Measurements from ENCODE around the gene RNGTT. TPM values are rescaled to one million over a fixed set of nuclear protein-coding genes. Genes with fewer than 3 reads are reported as not detected.

Gene RNGTT
- polyA plus RNA-seq, 1 donor (not counting 4 experiments of a cell fraction or from before 2014, with no cell fraction given), result 9.7 TPM

GRCh38 chr6:88922775-88923548, 40.5 kb downstream of the RNGTT start:
- no peak overlapping the region for H3K9ac ChIP-seq (ENCODE audit: control insufficient read depth, extremely low read depth, insufficient read depth, low read length)
- TF ChIP-seq EZH2 (IDR thresholded peaks at IDR 0.05; ENCODE audit: low read length), result no peak
- no peak for TF ChIP-seq CTCF (optimal IDR thresholded peaks at IDR 0.05 in 1 of 3, IDR thresholded peaks at IDR 0.05 in 1 of 3, conservative IDR thresholded peaks at IDR 0.05 in 1 of 3; ENCODE audit: extremely low read depth in 1 of 3, insufficient read depth in 2 of 3, low read length in 3 of 3)
- dilution Hi-C loops (cut with MboI; ENCODE audit: extremely low pct_ligation_motif_present, low sequenced_read_pairs), result no loop called here
- no peaks in the 10 kb centered on the region for H3K27me3 ChIP-seq (ENCODE audit: control insufficient read depth, extremely low read depth, insufficient read depth, low read length)
- FAIRE-seq (no peak), DNase-seq (ENCODE audit: low read depth, low spot score) (no peak)
- no peak overlapping the region for H2AFZ ChIP-seq (ENCODE audit: control insufficient read depth, low read length)
- no peak overlapping the region for H3K4me3 ChIP-seq (ENCODE audit: control insufficient read depth in 2 of 3, extremely low read depth in 1 of 3, insufficient read depth in 2 of 3, low read depth in 1 of 3, low read length in 3 of 3)
- H3K9me1 ChIP-seq (ENCODE audit: control insufficient read depth, extremely low read depth, insufficient read depth, low read length), result no peaks in the 10 kb centered on the region
- H3K9me3 ChIP-seq (ENCODE audit: control insufficient read depth, low read depth, low read length), result no peaks in the 10 kb centered on the region
- H4K20me1 ChIP-seq (ENCODE audit: control insufficient read depth, extremely low read depth, insufficient read depth, low read length), result no peaks in the 10 kb centered on the region
- no peak overlapping the region for H3K27ac ChIP-seq (ENCODE audit: control insufficient read depth, insufficient read depth, low read length)
- no peak overlapping the region for H3K4me2 ChIP-seq (ENCODE audit: control insufficient read depth, extremely low read depth, insufficient read depth, low read depth, low read length)
- H3K79me2 ChIP-seq (ENCODE audit: control insufficient read depth, insufficient read depth, low read length), result no peaks in the 10 kb centered on the region
- no peaks in the 10 kb centered on the region for H3K4me1 ChIP-seq (ENCODE audit: control insufficient read depth, extremely low read depth, insufficient read depth, low read length)
- peaks cover 0 to 7% of the 10 kb centered on the region in 2 experiments for H3K36me3 ChIP-seq (ENCODE audit: control insufficient read depth in 2 of 2, extremely low read depth in 1 of 2, insufficient read depth in 2 of 2, low read length in 2 of 2)

- dilution Hi-C loops (cut with MboI; ENCODE audit: extremely low pct_ligation_motif_present, low sequenced_read_pairs), result no loop called here
- FAIRE-seq, result no peak
- H3K9me3 ChIP-seq (ENCODE audit: control insufficient read depth, low read depth, low read length), result no peaks in the 10 kb centered on the region
These were observed 41.7 kb downstream of the RNGTT start for GRCh38 chr6:88921734-88922133.

More at GRCh38 chr6:88921734-88922133, 41.7 kb downstream of the RNGTT start:
- Histone ChIP-seq H3K27me3 (ENCODE audit: control insufficient read depth, extremely low read depth, insufficient read depth, low read length) (no peaks in the 10 kb centered on the region), H3K79me2 (ENCODE audit: control insufficient read depth, insufficient read depth, low read length) (no peaks in the 10 kb centered on the region), H3K27ac (ENCODE audit: control insufficient read depth, insufficient read depth, low read length) (no peak overlapping the region), H4K20me1 (ENCODE audit: control insufficient read depth, extremely low read depth, insufficient read depth, low read length) (no peaks in the 10 kb centered on the region), H2AFZ (ENCODE audit: control insufficient read depth, low read length) (no peak overlapping the region), H3K36me3 (ENCODE audit: control insufficient read depth in 2 of 2, extremely low read depth in 1 of 2, insufficient read depth in 2 of 2, low read length in 2 of 2) (peaks cover 0 to 7% of the 10 kb centered on the region in 2 experiments), H3K4me1 (ENCODE audit: control insufficient read depth, extremely low read depth, insufficient read depth, low read length) (peaks cover 6% of the 10 kb centered on the region), H3K9me1 (ENCODE audit: control insufficient read depth, extremely low read depth, insufficient read depth, low read length) (no peaks in the 10 kb centered on the region), H3K4me2 (ENCODE audit: control insufficient read depth, extremely low read depth, insufficient read depth, low read depth, low read length) (no peak overlapping the region), H3K9ac (ENCODE audit: control insufficient read depth, extremely low read depth, insufficient read depth, low read length) (no peak overlapping the region), H3K4me3 (ENCODE audit: control insufficient read depth in 2 of 3, extremely low read depth in 1 of 3, insufficient read depth in 2 of 3, low read depth in 1 of 3, low read length in 3 of 3) (no peak overlapping the region)
- no peak for DNase-seq (ENCODE audit: low read depth, low spot score)
- TF ChIP-seq CTCF (optimal IDR thresholded peaks at IDR 0.05 in 1 of 3, IDR thresholded peaks at IDR 0.05 in 1 of 3, conservative IDR thresholded peaks at IDR 0.05 in 1 of 3; ENCODE audit: extremely low read depth in 1 of 3, insufficient read depth in 2 of 3, low read length in 3 of 3) (no peak), EZH2 (IDR thresholded peaks at IDR 0.05; ENCODE audit: low read length) (no peak)
